ENCODE measurements around the gene ABCA1. TPM values are rescaled to one million over a fixed set of nuclear protein-coding genes. Genes with fewer than 3 reads are reported as not detected.

The ABCA1 gene
- total RNA-seq, 1 donor from 2014 or later = 21.9 TPM

GRCh38 chr9:104776797-104777196 is 151.2 kb downstream of the ABCA1 start:
- TF ChIP-seq CTCF (IDR thresholded peaks at IDR 0.05; ENCODE audit: insufficient read depth, low read length, poor library complexity, severe bottlenecking) = no peak
- no peaks in the 10 kb centered on the region for H3K36me3 ChIP-seq (ENCODE audit: control insufficient read depth, insufficient read depth, low read length)
- H3K27me3 ChIP-seq (ENCODE audit: control insufficient read depth, insufficient read depth, low read length) = no peaks in the 10 kb centered on the region
- H3K4me3 ChIP-seq (ENCODE audit: low read depth, low read length) = no peak overlapping the region
- DNase-seq (ENCODE audit: low read depth) = no peak

GRCh38 chr9:104775976-104776375 is 152.0 kb downstream of the ABCA1 start:
- DNase-seq (ENCODE audit: low read depth) = no peak

GRCh38 chr9:104775574-104775936 is 152.4 kb downstream of the ABCA1 start:
- no peak for TF ChIP-seq CTCF (IDR thresholded peaks at IDR 0.05; ENCODE audit: insufficient read depth, low read length, poor library complexity, severe bottlenecking)
- Histone ChIP-seq H3K27me3 (ENCODE audit: control insufficient read depth, insufficient read depth, low read length) (no peaks in the 10 kb centered on the region), H3K36me3 (ENCODE audit: control insufficient read depth, insufficient read depth, low read length) (no peaks in the 10 kb centered on the region), H3K4me3 (ENCODE audit: low read depth, low read length) (no peak overlapping the region)
- no peak for DNase-seq (ENCODE audit: low read depth)

More at GRCh38 chr9:104775976-104776375, 152.0 kb downstream of the ABCA1 start:
- no peaks in the 10 kb centered on the region for H3K27me3 ChIP-seq (ENCODE audit: control insufficient read depth, insufficient read depth, low read length)
- H3K4me3 ChIP-seq (ENCODE audit: low read depth, low read length) = no peak overlapping the region
- no peak for TF ChIP-seq CTCF (IDR thresholded peaks at IDR 0.05; ENCODE audit: insufficient read depth, low read length, poor library complexity, severe bottlenecking)
- H3K36me3 ChIP-seq (ENCODE audit: control insufficient read depth, insufficient read depth, low read length) = no peaks in the 10 kb centered on the region

- Histone ChIP-seq H3K36me3 (ENCODE audit: control insufficient read depth, insufficient read depth, low read length) (no peaks in the 10 kb centered on the region), H3K4me3 (ENCODE audit: low read depth, low read length) (no peak overlapping the region), H3K27me3 (ENCODE audit: control insufficient read depth, insufficient read depth, low read length) (no peaks in the 10 kb centered on the region)
- TF ChIP-seq CTCF (IDR thresholded peaks at IDR 0.05; ENCODE audit: insufficient read depth, low read length, poor library complexity, severe bottlenecking) = no peak
- no peak for DNase-seq (ENCODE audit: low read depth)
Measured at GRCh38 chr9:104774831-104775573, 153.0 kb downstream of the ABCA1 start.

GRCh38 chr9:104774132-104774531 is 153.8 kb downstream of the ABCA1 start:
- DNase-seq (ENCODE audit: low read depth) = no peak
- H3K4me3 ChIP-seq (ENCODE audit: low read depth, low read length) = no peak overlapping the region
- no peaks in the 10 kb centered on the region for H3K27me3 ChIP-seq (ENCODE audit: control insufficient read depth, insufficient read depth, low read length)
- H3K36me3 ChIP-seq (ENCODE audit: control insufficient read depth, insufficient read depth, low read length) = no peaks in the 10 kb centered on the region
- no peak for TF ChIP-seq CTCF (IDR thresholded peaks at IDR 0.05; ENCODE audit: insufficient read depth, low read length, poor library complexity, severe bottlenecking)

All from kidney epithelial cell (primary cell).